Mesenchymal stem cell (in vitro differentiated cells and primary cell): ENCODE results near the gene HOXC11.
A peak's percentile ranks its signal among the peaks of the same experiment; 100 is the strongest.

Source experiments
- DNase-seq: peaks from one replicate; pipeline ENCODE4 v3.0.0-alpha.2; 2013
- H2AFZ ChIP-seq: one replicate; pipeline ENCODE4 v1.6.1; 2013; ENCODE audit warnings: low read depth, mild to moderate bottlenecking, control low read depth, inconsistent platforms, low read length, moderate library complexity
- H2AK5ac ChIP-seq: 2 replicates; pipeline ENCODE4 v1.6.1; 2013; ENCODE audit warnings: low read length, moderate library complexity, mild to moderate bottlenecking, inconsistent platforms; ENCODE audit not compliant: severe bottlenecking
- H2BK120ac ChIP-seq: one replicate; pipeline ENCODE4 v1.6.1; 2013; ENCODE audit warnings: low read depth, mild to moderate bottlenecking, inconsistent platforms, low read length, moderate library complexity
- H2BK12ac ChIP-seq, 2 experiments: one replicate each; pipeline ENCODE4 v1.6.1; 2013; ENCODE audit warnings: inconsistent platforms in 2 of 2, low read length in 2 of 2, mild to moderate bottlenecking in 2 of 2, moderate library complexity in 2 of 2, control low read depth in 1 of 2
- H2BK15ac ChIP-seq: one replicate; pipeline ENCODE4 v1.6.1; 2013; ENCODE audit warnings: mild to moderate bottlenecking, low read depth, inconsistent platforms; ENCODE audit not compliant: poor library complexity, severe bottlenecking
- H2BK5ac ChIP-seq: 2 replicates; pipeline ENCODE4 v1.6.1; 2013; ENCODE audit warnings: low read depth, mild to moderate bottlenecking, low read length, control low read depth, inconsistent platforms; ENCODE audit not compliant: poor library complexity, severe bottlenecking
- H3K14ac ChIP-seq, 2 experiments: one replicate each; pipeline ENCODE4 v1.6.1; 2013; ENCODE audit warnings: inconsistent platforms in 2 of 2, low read length in 2 of 2, control low read depth in 1 of 2, mild to moderate bottlenecking in 1 of 2, moderate library complexity in 1 of 2
- H3K18ac ChIP-seq, 2 experiments: one replicate each; pipeline ENCODE4 v1.6.1; 2013; ENCODE audit warnings: inconsistent platforms in 2 of 2, low read length in 2 of 2, control low read depth in 1 of 2, low read depth in 1 of 2, mild to moderate bottlenecking in 1 of 2
- H3K23ac ChIP-seq, 2 experiments: one replicate each; pipeline ENCODE4 v1.6.1; 2013; ENCODE audit warnings: inconsistent platforms in 2 of 2, low read length in 2 of 2, mild to moderate bottlenecking in 2 of 2, moderate library complexity in 2 of 2, control low read depth in 1 of 2
- H3K27ac ChIP-seq: 2 replicates; pipeline ENCODE4 v1.5.1; 2013; ENCODE audit warnings: mild to moderate bottlenecking, moderate library complexity, low read length, control low read depth, inconsistent platforms; ENCODE audit not compliant: poor library complexity, severe bottlenecking
- H3K27me3 ChIP-seq, 2 experiments: 2 replicates each; pipeline versions ENCODE4 v1.6.1 to v1.7.0; 2013; ENCODE audit warnings: low read length in 2 of 2, mild to moderate bottlenecking in 2 of 2, moderate library complexity in 2 of 2, control low read depth in 1 of 2, inconsistent platforms in 1 of 2; ENCODE audit not compliant: control insufficient read depth in 1 of 2, insufficient read depth in 1 of 2
- H3K36me3 ChIP-seq, 2 experiments: 2 replicates each; pipeline versions ENCODE4 v1.6.1 to v1.7.0; 2013; ENCODE audit warnings: low read length in 2 of 2, control low read depth in 1 of 2, inconsistent platforms in 1 of 2, low read depth in 1 of 2, mild to moderate bottlenecking in 1 of 2; ENCODE audit not compliant: insufficient read depth in 2 of 2, control insufficient read depth in 1 of 2
- H3K4ac ChIP-seq, 2 experiments: one replicate each; pipeline ENCODE4 v1.6.1; 2013; ENCODE audit warnings: inconsistent platforms in 2 of 2, low read length in 2 of 2, mild to moderate bottlenecking in 2 of 2, moderate library complexity in 2 of 2, control low read depth in 1 of 2, low read depth in 1 of 2
- H3K4me1 ChIP-seq: 2 replicates; pipeline ENCODE4 v1.6.1; 2013; ENCODE audit warnings: low read depth, low read length, control low read depth; ENCODE audit not compliant: control insufficient read depth, insufficient read depth
- H3K4me2 ChIP-seq: 2 replicates; pipeline ENCODE4 v1.6.1; 2013; ENCODE audit warnings: low read length, mild to moderate bottlenecking, inconsistent platforms; ENCODE audit not compliant: poor library complexity, severe bottlenecking
- H3K4me3 ChIP-seq, 2 experiments: 2 replicates each; pipeline versions ENCODE4 v1.5.1 to v1.7.0; 2013; ENCODE audit warnings: low read length in 2 of 2, mild to moderate bottlenecking in 2 of 2, control low read depth in 1 of 2, low read depth in 1 of 2; ENCODE audit not compliant: insufficient read depth in 1 of 2
- H3K79me1 ChIP-seq: replicated peaks from 2 replicates; pipeline ENCODE4 v1.6.1; 2013; ENCODE audit warnings: mild to moderate bottlenecking, control low read depth, low read length, inconsistent platforms; ENCODE audit not compliant: poor library complexity, severe bottlenecking
- H3K9ac ChIP-seq: 2 replicates; pipeline ENCODE4 v1.7.0; 2013; ENCODE audit warnings: mild to moderate bottlenecking, low read length, moderate library complexity
- H3K9me3 ChIP-seq: 2 replicates; pipeline ENCODE4 v1.7.0; 2013; ENCODE audit warnings: mild to moderate bottlenecking, low read length; ENCODE audit not compliant: control insufficient read depth
- H4K8ac ChIP-seq: one replicate; pipeline ENCODE4 v1.6.1; 2013; ENCODE audit warnings: inconsistent platforms, mild to moderate bottlenecking, low read length, moderate library complexity
- H4K91ac ChIP-seq: one replicate; pipeline ENCODE4 v1.6.1; 2013; ENCODE audit warnings: mild to moderate bottlenecking, low read length, inconsistent platforms
- WGBS: methylation state at CpG from one replicate; pipeline ENCODE4 v1.1.7; 2013; ENCODE audit warnings: mixed read lengths; 5-methylcytosine and 5-hydroxymethylcytosine counted together

HOXC11 gene

GRCh38 chr12:54008260-54008552, 35.3 kb downstream of the HOXC11 start:
- peak overlapping the region; percentile 93 for H2AK5ac ChIP-seq
- H3K23ac ChIP-seq, result peak overlapping the region in 1 of 2 experiments; percentile 46
- H2AFZ ChIP-seq, result no peak overlapping the region
- H3K79me1 ChIP-seq, result no peaks in the 10 kb centered on the region
- peak overlapping the region; percentile 82 to 91 for H3K18ac ChIP-seq
- no peak for DNase-seq
- H2BK120ac ChIP-seq, result peak overlapping the region; percentile 92
- H4K91ac ChIP-seq, result peak overlapping the region; percentile 90
- H3K27me3 ChIP-seq, result no peaks in the 10 kb centered on the region
- H3K4me3 ChIP-seq, result peak overlapping the region in 1 of 2 experiments; percentile 86
- peak overlapping the region in 1 of 2 experiments; percentile 37 for H3K14ac ChIP-seq
- H2BK5ac ChIP-seq, result no peak overlapping the region
- H4K8ac ChIP-seq, result peak overlapping the region; percentile 72
- peak overlapping the region; percentile 52 for H3K4me2 ChIP-seq
- peak overlapping the region; percentile 98 for H3K9ac ChIP-seq
- 19% methylated on average over 1 of the region's 2 CpGs for WGBS
- peak overlapping the region; percentile 40 to 66 for H3K4ac ChIP-seq
- H2BK12ac ChIP-seq, result peak overlapping the region in 1 of 2 experiments; percentile 92
- peaks cover 38% of the 10 kb centered on the region for H3K4me1 ChIP-seq
- H3K36me3 ChIP-seq, result no peaks in the 10 kb centered on the region
- H2BK15ac ChIP-seq, result peak overlapping the region; percentile 86
- peak overlapping the region; percentile 59 for H3K27ac ChIP-seq
- H3K9me3 ChIP-seq, result no peaks in the 10 kb centered on the region

GRCh38 chr12:54009171-54010052, 36.5 kb downstream of the HOXC11 start:
- peak overlapping the region; percentile 29 to 90 for H2BK12ac ChIP-seq
- H3K9me3 ChIP-seq, result no peaks in the 10 kb centered on the region
- no peak overlapping the region for H2AFZ ChIP-seq
- H4K8ac ChIP-seq, result peak overlapping the region; percentile 79
- peak overlapping the region; percentile 93 for H4K91ac ChIP-seq
- peak overlapping the region; percentile 73 for H3K27ac ChIP-seq
- peak overlapping the region in 1 of 2 experiments; percentile 22 for H3K14ac ChIP-seq
- no peaks in the 10 kb centered on the region for H3K27me3 ChIP-seq
- no peaks in the 10 kb centered on the region for H3K79me1 ChIP-seq
- H3K23ac ChIP-seq, result peak overlapping the region in 1 of 2 experiments; percentile 60
- peak overlapping the region; percentile 85 for H3K4me2 ChIP-seq
- H2BK5ac ChIP-seq, result peak overlapping the region; percentile 33
- no peak overlapping the region for H2AK5ac ChIP-seq
- peak; percentile 43 for DNase-seq
- H3K18ac ChIP-seq, result peak overlapping the region; percentile 78 to 94
- H2BK15ac ChIP-seq, result peak overlapping the region; percentile 93
- peaks cover 38% of the 10 kb centered on the region for H3K4me1 ChIP-seq
- peak overlapping the region; percentile 92 for H2BK120ac ChIP-seq
- peak overlapping the region; percentile 96 for H3K9ac ChIP-seq
- no peaks in the 10 kb centered on the region for H3K36me3 ChIP-seq
- 1% methylated on average over 38 of the region's 51 CpGs for WGBS
- H3K4ac ChIP-seq, result peak overlapping the region; percentile 76 to 99
- H3K4me3 ChIP-seq, result peak overlapping the region; percentile 73 to 85

DNA sequence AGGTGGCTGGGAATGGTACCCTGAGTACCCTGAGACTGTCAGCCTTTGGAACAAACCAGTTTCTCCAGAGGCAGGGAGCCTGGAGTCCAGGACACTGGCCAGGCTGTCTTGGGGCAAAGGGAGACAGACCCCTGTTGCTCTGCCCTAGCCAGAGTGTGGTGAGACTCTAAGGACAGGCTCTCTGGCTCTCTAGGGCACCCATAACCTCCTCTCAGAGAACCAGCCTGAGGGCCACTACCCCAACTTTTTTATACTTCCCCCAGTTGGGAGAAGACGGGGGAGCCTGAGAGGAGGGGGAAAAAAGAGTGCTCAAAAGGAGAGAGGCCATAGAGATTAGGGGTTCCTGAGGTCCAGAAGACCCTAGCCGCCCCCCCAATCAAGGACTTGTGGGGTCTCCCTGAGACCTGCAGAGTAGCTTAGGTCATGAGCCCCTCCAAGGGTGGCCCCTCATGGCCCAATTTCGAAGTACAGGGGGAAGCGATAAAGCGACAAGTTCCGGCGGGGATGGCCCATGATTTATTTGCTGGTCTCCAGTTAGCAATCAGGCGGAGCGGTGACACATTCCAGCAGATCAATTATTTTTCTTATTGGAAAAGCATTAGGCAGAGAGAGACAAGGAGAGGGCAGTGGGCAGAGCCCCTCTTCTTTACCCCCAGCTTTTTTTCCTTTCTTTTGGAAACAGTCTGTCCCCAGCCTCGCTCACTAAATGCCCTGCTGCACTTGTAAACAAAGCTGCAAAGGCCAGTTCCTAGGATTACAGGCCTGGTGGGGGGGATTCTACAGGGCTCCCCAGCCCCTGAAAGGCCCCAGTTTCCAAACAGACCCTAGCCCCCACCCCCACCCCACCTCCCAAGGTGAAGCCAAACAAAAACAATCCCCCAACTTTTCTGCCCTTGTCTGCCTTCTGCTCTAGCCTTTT, 37.4 kb downstream of the HOXC11 start:
- Histone ChIP-seq H3K79me1 (no peaks in the 10 kb centered on the region), H3K27me3 (no peaks in the 10 kb centered on the region), H2AFZ (no peak overlapping the region), H3K9ac (peak overlapping the region; percentile 96), H3K4ac (peak overlapping the region in 1 of 2 experiments; percentile 81), H3K18ac (peak overlapping the region; percentile 75 to 94), H2BK5ac (peak overlapping the region; percentile 90), H2BK120ac (peak overlapping the region; percentile 84), H4K91ac (peak overlapping the region; percentile 48), H2AK5ac (peak overlapping the region; percentile 63), H3K9me3 (no peaks in the 10 kb centered on the region), H3K23ac (peak overlapping the region in 1 of 2 experiments; percentile 68), H4K8ac (no peak overlapping the region), H2BK12ac (no peak overlapping the region), H3K4me2 (peak overlapping the region; percentile 85), H2BK15ac (peak overlapping the region; percentile 98), H3K4me3 (peak overlapping the region; percentile 73 to 85), H3K14ac (peak overlapping the region in 1 of 2 experiments; percentile 56), H3K36me3 (no peaks in the 10 kb centered on the region), H3K27ac (peak overlapping the region; percentile 73), H3K4me1 (peaks cover 36% of the 10 kb centered on the region)
- WGBS, result 7% methylated on average over 10 of the region's 10 CpGs
- DNase-seq, result peak; percentile 33
